CD4-positive, alpha-beta T cell treated with Interleukin-12 subunit alpha and Interleukin-12 subunit beta, for 1 hour (primary cell): ENCODE results near the gene DOCK1.

Source experiments
- DNase-seq: peaks from one replicate; pipeline ENCODE4 v3.0.0-alpha.2; 2020

DOCK1 gene

GRCh38 chr10:127013691-127014473 lies 108.7 kb downstream of the DOCK1 start:
- no peak for DNase-seq

GRCh38 chr10:127014671-127015070 lies 109.4 kb downstream of the DOCK1 start:
- no peak for DNase-seq

- DNase-seq = no peak
Measured at GRCh38 chr10:127015373-127015772, 110.1 kb downstream of the DOCK1 start.

- DNase-seq = no peak
Measured at GRCh38 chr10:127016331-127016730, 111.1 kb downstream of the DOCK1 start.

GRCh38 chr10:127017541-127018297 lies 112.5 kb downstream of the DOCK1 start:
- DNase-seq = no peak

- DNase-seq = no peak
Measured at GRCh38 chr10:127018298-127018650, 113.0 kb downstream of the DOCK1 start.

- no peak for DNase-seq
Measured at GRCh38 chr10:127018766-127019165, 113.5 kb downstream of the DOCK1 start.

- no peak for DNase-seq
Measured at GRCh38 chr10:127020260-127020659, 115.0 kb downstream of the DOCK1 start.

GRCh38 chr10:127021801-127022200 lies 116.6 kb downstream of the DOCK1 start:
- DNase-seq = no peak

- DNase-seq = no peak
Measured at GRCh38 chr10:127024685-127025435, 119.6 kb downstream of the DOCK1 start.

- no peak for DNase-seq
Measured at GRCh38 chr10:127027786-127028185, 122.6 kb downstream of the DOCK1 start.

GRCh38 chr10:127028556-127028955 lies 123.3 kb downstream of the DOCK1 start:
- DNase-seq = no peak

- DNase-seq = no peak
Measured at GRCh38 chr10:127029061-127029460, 123.8 kb downstream of the DOCK1 start.

- DNase-seq = no peak
Measured at GRCh38 chr10:127033216-127034033, 128.2 kb downstream of the DOCK1 start.

GRCh38 chr10:127034034-127034633 lies 128.9 kb downstream of the DOCK1 start:
- no peak for DNase-seq

GRCh38 chr10:127034790-127035189 lies 129.6 kb downstream of the DOCK1 start:
- DNase-seq = no peak

- DNase-seq = no peak
Measured at GRCh38 chr10:127035827-127036226, 130.6 kb downstream of the DOCK1 start.

- no peak for DNase-seq
Measured at GRCh38 chr10:127036987-127037386, 131.8 kb downstream of the DOCK1 start.

- DNase-seq = no peak
Measured at GRCh38 chr10:127039435-127039834, 134.2 kb downstream of the DOCK1 start.

- DNase-seq = no peak
Measured at GRCh38 chr10:127040756-127041155, 135.5 kb downstream of the DOCK1 start.

GRCh38 chr10:127041552-127041951 lies 136.3 kb downstream of the DOCK1 start:
- DNase-seq = no peak

GRCh38 chr10:127043301-127043700 lies 138.1 kb downstream of the DOCK1 start:
- no peak for DNase-seq
